ENCODE results near the gene ACSBG1. TPM values are rescaled to one million over a fixed set of nuclear protein-coding genes. Genes with fewer than 3 reads are reported as not detected.

ACSBG1 gene
- total and polyA plus RNA-seq, 10 of the 15 experiments (the other 5 are each of a cell fraction or from before 2014, with no cell fraction given): 0.11 to 0.75 (median 0.42) TPM

GRCh38 chr15:78179906-78180305 is 54.5 kb downstream of the ACSBG1 start (continued):
- no peak for TF ChIP-seq SMAD1 (IDR thresholded peaks at IDR 0.05; ENCODE audit: low read depth, partially characterized antibody)
- TF ChIP-seq USF2 (IDR thresholded peaks at IDR 0.05; ENCODE audit: borderline replicate concordance, low read depth, low read length): no peak

- ChIA-PET CTCF (interaction anchor here (0.9 to 10.1 kb wide), 7 partner anchors 11 to 237 kb away, joined by 3 to 108 read pairs (median 19); partner anchors contain the start of genes CIB2 and IDH3A), SMC1A (ENCODE audit: uncharacterized antibody, unreplicated experiment) (interaction anchor here (0.6 to 4.9 kb wide), 7 partner anchors 16 to 328 kb away, joined by 3 to 38 read pairs (median 8); partner anchors contain the start of gene CIB2), RAD21 (ENCODE audit: unreplicated experiment) (interaction anchor here (1.5 to 3.2 kb wide), 2 partner anchors 16 to 48 kb away, joined by 5 to 16 read pairs; partner anchors contain the start of gene CIB2), POLR2A (interaction anchor here (2.2 kb wide), 1 partner anchor 30 kb away, joined by 9 read pairs; the partner anchor contains the start of gene IDH3A)
- TF ChIP-seq HDAC2 (IDR thresholded peaks at IDR 0.05) (no peak), NFYB (IDR thresholded peaks at IDR 0.05; ENCODE audit: insufficient read depth, low read depth, low read length) (no peak), NRF1 (conservative IDR thresholded peaks at IDR 0.05; ENCODE audit: low read depth, low read length) (no peak), ZNF384 (IDR thresholded peaks at IDR 0.05; ENCODE audit: borderline replicate concordance, low read depth, low read length) (no peak), KAT2A (conservative IDR thresholded peaks at IDR 0.05; ENCODE audit: control insufficient read depth, low read depth, low read length) (no peak), MEF2B (IDR thresholded peaks at IDR 0.05; ENCODE audit: partially characterized antibody, poor library complexity, severe bottlenecking) (no peak), BMI1 (IDR thresholded peaks at IDR 0.05; ENCODE audit: borderline replicate concordance) (no peak), POLR2AphosphoS2 (IDR thresholded peaks at IDR 0.05; ENCODE audit: low read depth, low read length) (no peak)
- no peak overlapping the region for H2AFZ ChIP-seq (ENCODE audit: control insufficient read depth, low read depth, low read length)
- DNase-seq (ENCODE audit: low read depth, low spot score) (no peak), ATAC-seq (no peak), FAIRE-seq (no peak)
- H3K9me3 ChIP-seq (replicated peaks; ENCODE audit: control insufficient read depth, insufficient read depth, low read length): no peaks in the 10 kb centered on the region
- in situ Hi-C loops (cut with MboI) (no loop called here), intact Hi-C loops (cut with micrococcal nuclease; ENCODE audit: unreplicated experiment) (no loop called here)
- peaks cover 5% of the 10 kb centered on the region for H3K4me1 ChIP-seq (ENCODE audit: control insufficient read depth, insufficient read depth, low read length)
- no peaks in the 10 kb centered on the region for H3K27me3 ChIP-seq (replicated peaks in 1 of 2; ENCODE audit: control insufficient read depth in 2 of 2, insufficient read depth in 2 of 2, low read length in 1 of 2)
- no peak overlapping the region for H3K9ac ChIP-seq (ENCODE audit: control insufficient read depth, insufficient read depth, low read length)
- no peaks in the 10 kb centered on the region for H3K79me2 ChIP-seq (ENCODE audit: control insufficient read depth, insufficient read depth, low read length)
- no peak overlapping the region for H3K4me3 ChIP-seq
- no peak overlapping the region for H3K4me2 ChIP-seq (ENCODE audit: control insufficient read depth, insufficient read depth)
- H3K27ac ChIP-seq (ENCODE audit: control insufficient read depth, insufficient read depth): no peak overlapping the region
- no peaks in the 10 kb centered on the region for H4K20me1 ChIP-seq (ENCODE audit: control insufficient read depth, insufficient read depth)
- no peaks in the 10 kb centered on the region; a peak in 1 of 4 replicates for H3K36me3 ChIP-seq (ENCODE audit: control insufficient read depth in 2 of 2, insufficient read depth in 2 of 2, low read length in 1 of 2)
- no TSS peak for BruUV-seq (replicated peaks)
- 82% methylated on average over 12 of the region's 12 CpGs for WGBS (ENCODE audit: insufficient coverage, insufficient replicate concordance, low lambda C conversion rate, missing lambda C conversion rate)
Measured at GRCh38 chr15:78179286-78179840, 55.0 kb downstream of the ACSBG1 start.

Measured in GM12878 (cell line).